Stimulated activated naive B cell treated with anti-CD40 and anti-IgM and Interleukin-4, amounts not matched to agents 10 μg/mL and 1 μg/mL and 100 μg/mL, for 72 hours (primary cell): ENCODE data around the gene TANK.

Source experiments
- ATAC-seq, 2 donors: fragments of 150-1000 bp; cut with Tn5 transposase; replicated peaks; 2 replicates each; pipeline ENCODE4 v1.10.0; 2021; ENCODE audit warnings: moderate library complexity in 1 of 2
- DNase-seq: peaks from one replicate; pipeline ENCODE4 v3.0.0; 2021
- H3K27ac Mint-ChIP-seq: one replicate; pipeline ENCODE4 v1.8.0; 2022; ENCODE audit warnings: mild to moderate bottlenecking, mixed read lengths
- H3K27me3 Mint-ChIP-seq, 2 donors: one replicate each; pipeline ENCODE4 v1.8.0; 2022; ENCODE audit warnings: mixed read lengths in 2 of 2
- H3K36me3 Mint-ChIP-seq, 2 donors: one replicate each; pipeline ENCODE4 v1.8.0; 2022; ENCODE audit warnings: mixed read lengths in 2 of 2, mild to moderate bottlenecking in 1 of 2
- H3K4me1 Mint-ChIP-seq, 2 donors: one replicate each; pipeline ENCODE4 v1.8.0; 2022; ENCODE audit warnings: mixed read lengths in 2 of 2, mild to moderate bottlenecking in 1 of 2
- H3K4me3 Mint-ChIP-seq, 2 donors: one replicate each; pipeline ENCODE4 v1.8.0; 2022; ENCODE audit warnings: mild to moderate bottlenecking in 2 of 2, mixed read lengths in 2 of 2, moderate library complexity in 1 of 2
- H3K9me3 Mint-ChIP-seq, 2 donors: one replicate each; pipeline ENCODE4 v1.8.0; 2022; ENCODE audit warnings: mixed read lengths in 2 of 2, mild to moderate bottlenecking in 1 of 2

TANK gene

DNA sequence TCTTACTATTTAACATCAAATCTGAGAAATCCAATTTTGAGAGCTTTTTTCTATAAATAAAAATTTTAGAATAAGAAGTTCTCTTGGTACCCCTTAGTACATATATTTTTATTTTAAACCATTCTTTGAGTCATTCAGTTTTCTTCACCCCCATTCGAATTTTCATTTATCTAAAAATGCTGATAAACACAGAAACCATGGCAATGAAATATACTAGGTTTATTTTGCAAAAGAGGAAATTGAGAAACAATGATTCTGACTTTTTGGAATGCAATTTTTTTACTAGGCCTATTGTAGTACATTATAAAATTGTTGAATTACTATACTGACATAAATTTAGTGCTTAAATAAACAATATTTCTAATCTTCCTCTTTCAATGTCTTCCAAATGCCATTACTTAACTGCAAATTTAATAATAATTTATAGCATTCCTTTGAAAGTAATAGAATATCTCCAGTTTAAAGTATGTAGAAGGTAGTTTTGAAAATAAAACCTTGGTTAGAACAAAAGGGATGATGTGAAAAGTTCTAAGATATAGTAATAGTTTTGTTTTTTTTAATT, 46.3 kb downstream of the TANK start:
- DNase-seq (no peak), ATAC-seq (no peak)
- Mint-ChIP-seq H3K4me1 (peaks cover 6 to 16% of the 10 kb centered on the region in 2 donors), H3K9me3 (no peaks in the 10 kb centered on the region), H3K36me3 (peaks cover 8 to 14% of the 10 kb centered on the region in 2 donors), H3K27ac (no peak overlapping the region), H3K27me3 (no peaks in the 10 kb centered on the region), H3K4me3 (no peak overlapping the region)

DNA sequence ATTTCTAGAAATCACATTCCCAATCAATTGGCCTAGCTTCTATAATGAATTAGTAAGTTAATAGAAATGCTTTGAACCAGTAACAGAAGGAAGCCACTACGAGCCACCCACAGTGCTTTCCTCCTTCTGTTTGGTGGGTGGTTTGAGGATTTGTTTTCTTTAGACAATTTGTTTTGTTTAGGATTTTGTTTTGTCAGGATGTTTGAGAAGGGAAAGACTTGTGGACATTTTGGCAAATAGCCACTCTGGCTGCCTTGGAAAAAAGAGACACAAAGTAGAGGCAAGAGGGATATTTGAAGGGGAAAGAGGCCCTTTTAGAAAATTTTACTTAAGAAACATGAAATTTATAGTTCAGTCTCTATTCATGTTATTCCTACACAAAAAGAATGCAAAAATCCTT, 47.7 kb downstream of the TANK start:
- H3K9me3 Mint-ChIP-seq = no peaks in the 10 kb centered on the region
- H3K4me3 Mint-ChIP-seq = no peak overlapping the region
- DNase-seq = no peak
- H3K27ac Mint-ChIP-seq = no peak overlapping the region
- H3K4me1 Mint-ChIP-seq = peaks cover 6 to 21% of the 10 kb centered on the region in 2 donors
- H3K27me3 Mint-ChIP-seq = no peaks in the 10 kb centered on the region
- H3K36me3 Mint-ChIP-seq = peaks cover 11 to 21% of the 10 kb centered on the region in 2 donors
- ATAC-seq = no peak

DNA sequence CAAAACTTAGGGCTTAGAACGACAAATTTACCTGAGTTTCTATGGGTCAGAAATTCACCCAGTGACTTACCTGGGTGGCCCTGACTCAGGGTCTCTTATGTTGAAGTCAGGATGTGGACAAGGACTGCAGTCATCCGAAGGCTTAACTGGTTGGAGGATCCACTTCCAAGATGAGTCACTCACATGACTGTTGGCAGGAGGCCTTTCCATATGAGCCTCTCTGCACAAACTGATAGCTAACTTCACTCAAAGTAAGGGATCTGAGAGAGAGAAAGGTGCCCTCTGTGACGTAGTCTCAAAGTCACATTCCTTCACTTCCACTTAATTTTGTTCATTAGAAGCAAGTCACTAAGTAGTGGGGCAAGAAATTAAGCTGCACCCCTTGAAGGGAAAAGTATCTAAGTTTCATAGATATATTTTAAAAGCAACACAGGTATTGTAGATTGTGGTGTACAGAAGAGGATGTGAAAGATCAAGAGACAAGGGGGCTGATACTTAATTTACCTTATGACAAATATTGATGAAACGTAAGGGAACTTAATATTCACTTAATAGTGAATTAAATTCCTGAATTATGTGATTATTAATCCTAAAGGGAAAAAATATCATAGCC, 48.4 kb downstream of the TANK start:
- Mint-ChIP-seq H3K36me3 (peaks cover 11 to 27% of the 10 kb centered on the region in 2 donors), H3K27ac (no peak overlapping the region)
- DNase-seq = no peak

DNA sequence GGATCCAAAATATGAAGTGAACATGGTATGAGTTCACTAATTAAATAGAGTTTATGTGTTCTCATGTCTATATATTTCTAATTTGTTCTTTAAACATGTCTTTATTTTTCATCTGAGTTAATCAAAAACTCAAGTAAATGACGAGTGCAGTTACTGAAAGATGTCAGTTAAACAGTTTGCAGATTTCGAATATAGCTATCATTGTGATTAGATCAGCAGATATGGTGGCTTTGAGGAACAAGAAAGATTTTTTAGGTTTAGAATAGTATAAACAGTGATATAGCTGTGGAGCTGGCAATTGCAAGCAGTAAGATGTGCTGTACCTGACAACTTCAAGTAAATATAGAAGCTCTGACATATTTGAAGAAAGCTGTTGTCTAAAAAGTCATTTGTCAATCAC, 49.7 kb downstream of the TANK start:
- Mint-ChIP-seq H3K36me3 (peaks cover 11 to 27% of the 10 kb centered on the region in 2 donors), H3K4me1 (peaks cover 6 to 22% of the 10 kb centered on the region in 2 donors), H3K4me3 (no peak overlapping the region), H3K27me3 (no peaks in the 10 kb centered on the region), H3K27ac (no peak overlapping the region), H3K9me3 (no peaks in the 10 kb centered on the region)
- no peak for ATAC-seq
- no peak for DNase-seq

More for the DNA sequence above, 48.4 kb downstream of the TANK start:
- no peak for ATAC-seq
- Mint-ChIP-seq H3K27me3 (no peaks in the 10 kb centered on the region), H3K9me3 (no peaks in the 10 kb centered on the region), H3K4me3 (no peak overlapping the region), H3K4me1 (peaks cover 6 to 22% of the 10 kb centered on the region in 2 donors)

DNA sequence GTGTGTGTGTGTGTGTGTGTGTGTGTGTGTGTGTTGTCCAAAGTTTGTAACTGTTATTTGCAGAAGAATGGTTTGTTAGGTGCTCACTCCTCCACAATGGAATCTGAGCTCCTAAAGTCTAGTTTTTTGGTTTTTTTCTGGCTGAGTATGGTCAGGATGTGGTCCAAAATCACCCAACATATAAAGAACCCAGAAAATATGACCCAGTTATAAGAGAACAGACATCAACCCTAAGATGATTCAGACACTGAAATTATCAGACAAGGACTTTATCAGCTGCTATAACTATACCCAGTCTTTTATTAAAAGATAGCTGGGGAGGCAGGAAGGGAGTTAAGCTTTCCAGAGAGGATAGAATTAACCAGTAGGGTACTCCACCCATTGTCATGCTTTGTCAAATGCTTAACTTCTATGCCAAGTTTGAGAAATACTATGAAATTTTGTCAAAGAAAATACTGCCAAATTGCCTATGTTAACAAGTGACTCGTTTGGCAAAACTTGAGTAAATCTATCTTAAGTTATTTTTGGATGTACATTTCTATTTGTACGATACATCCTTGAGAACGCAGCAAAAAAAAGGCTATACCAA, 57.5 kb downstream of the TANK start:
- Mint-ChIP-seq H3K9me3 (no peaks in the 10 kb centered on the region), H3K36me3 (peaks cover 8 to 41% of the 10 kb centered on the region in 2 donors), H3K27ac (no peak overlapping the region), H3K4me1 (peaks cover 4 to 6% of the 10 kb centered on the region in 2 donors), H3K27me3 (no peaks in the 10 kb centered on the region), H3K4me3 (no peak overlapping the region)
- no peak for ATAC-seq
- no peak for DNase-seq

DNA sequence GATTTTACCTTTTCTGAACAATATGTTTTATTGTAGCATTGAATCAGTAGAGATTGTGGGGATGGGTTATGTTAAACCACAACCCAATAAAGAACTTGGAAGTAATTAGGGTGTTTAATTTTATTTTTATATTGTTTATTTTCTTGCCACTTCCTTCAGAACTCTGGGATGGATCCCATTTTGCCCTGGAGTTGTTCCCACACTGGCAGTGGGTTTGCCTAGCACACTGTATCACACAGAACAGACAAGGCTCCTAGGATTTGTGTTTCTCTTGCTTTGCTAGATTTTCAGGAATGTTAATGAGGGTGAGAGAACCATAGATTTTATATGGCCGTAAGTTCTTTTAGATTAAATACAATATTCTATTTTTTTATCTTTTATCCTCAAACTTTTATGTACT, 59.0 kb downstream of the TANK start:
- DNase-seq = no peak
- ATAC-seq = no peak
- Mint-ChIP-seq H3K27me3 (no peaks in the 10 kb centered on the region), H3K4me1 (peaks cover 0 to 6% of the 10 kb centered on the region in 2 donors), H3K9me3 (no peaks in the 10 kb centered on the region), H3K4me3 (no peak overlapping the region), H3K27ac (no peak overlapping the region), H3K36me3 (peaks cover 10 to 32% of the 10 kb centered on the region in 2 donors)

DNA sequence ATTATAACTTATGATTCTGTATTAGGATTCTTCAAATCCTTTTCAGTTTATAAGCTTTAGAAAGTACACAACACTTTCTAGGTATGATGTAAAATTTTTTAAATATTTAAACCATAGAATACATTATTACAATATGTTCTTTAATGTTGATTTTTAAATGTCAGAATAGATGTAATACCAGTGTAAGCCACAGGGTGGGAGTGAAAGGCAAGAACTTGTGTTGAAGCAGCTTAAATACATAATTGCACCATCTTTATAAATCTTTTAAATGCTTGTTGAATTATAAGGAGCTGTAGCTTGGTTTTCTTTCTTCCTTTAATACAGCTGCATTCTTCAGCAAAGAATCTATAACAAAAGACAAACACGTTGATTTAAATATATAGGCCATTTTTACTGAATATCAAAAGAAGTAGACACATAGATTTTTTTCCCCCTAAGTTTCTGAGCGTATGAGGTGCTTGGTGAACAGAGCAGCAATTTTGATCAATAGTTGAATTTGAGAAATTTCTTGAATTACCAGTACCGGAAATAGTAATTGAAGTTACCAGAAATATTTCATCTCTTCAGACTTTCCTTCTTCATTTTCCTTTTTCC, 63.0 kb downstream of the TANK start:
- H3K36me3 Mint-ChIP-seq = peaks cover 12 to 29% of the 10 kb centered on the region in 2 donors
- ATAC-seq (no peak), DNase-seq (no peak)
- no peaks in the 10 kb centered on the region for H3K9me3 Mint-ChIP-seq
- H3K4me3 Mint-ChIP-seq = no peak overlapping the region
- no peaks in the 10 kb centered on the region for H3K27me3 Mint-ChIP-seq
- H3K27ac Mint-ChIP-seq = no peak overlapping the region
- H3K4me1 Mint-ChIP-seq = peaks cover 0 to 4% of the 10 kb centered on the region in 2 donors

DNA sequence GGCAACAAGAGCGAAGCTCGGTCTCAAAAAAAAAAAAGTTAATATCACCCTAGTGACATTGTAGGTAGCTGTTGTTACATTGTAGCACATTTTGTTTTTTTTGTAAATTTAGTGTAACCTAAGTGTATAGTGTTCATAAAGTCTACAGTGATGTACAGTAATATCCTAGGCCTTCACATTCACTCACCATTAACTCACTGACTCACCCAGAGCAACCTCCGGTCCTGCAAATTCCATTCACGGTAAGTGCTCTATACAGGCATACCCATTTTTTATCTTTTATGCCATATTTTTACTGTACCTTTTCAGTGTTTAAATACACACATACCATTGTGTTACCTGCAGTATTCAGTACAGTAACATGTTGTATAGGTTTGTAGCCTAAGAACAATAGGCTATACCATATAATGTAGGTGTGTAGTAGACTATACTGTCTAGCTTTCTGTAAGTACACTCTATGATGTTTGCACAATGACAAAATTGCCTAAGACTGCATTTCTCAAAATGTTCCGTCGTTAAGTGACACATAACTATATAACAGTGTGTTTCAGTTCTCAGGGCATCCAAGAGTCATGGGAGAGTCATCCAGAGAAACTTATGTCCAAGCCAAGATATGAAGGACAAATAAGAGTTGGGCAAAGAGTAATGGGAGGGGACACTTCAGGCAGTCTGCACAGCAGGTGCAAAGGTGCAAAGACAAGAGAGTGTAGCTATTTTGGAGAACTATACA, 68.4 kb downstream of the TANK start:
- DNase-seq (no peak), ATAC-seq (no peak)
- Mint-ChIP-seq H3K4me1 (peaks cover 0 to 2% of the 10 kb centered on the region in 2 donors), H3K9me3 (no peaks in the 10 kb centered on the region), H3K36me3 (peaks cover 13 to 41% of the 10 kb centered on the region in 2 donors), H3K27me3 (no peaks in the 10 kb centered on the region), H3K27ac (no peak overlapping the region), H3K4me3 (no peak overlapping the region)

DNA sequence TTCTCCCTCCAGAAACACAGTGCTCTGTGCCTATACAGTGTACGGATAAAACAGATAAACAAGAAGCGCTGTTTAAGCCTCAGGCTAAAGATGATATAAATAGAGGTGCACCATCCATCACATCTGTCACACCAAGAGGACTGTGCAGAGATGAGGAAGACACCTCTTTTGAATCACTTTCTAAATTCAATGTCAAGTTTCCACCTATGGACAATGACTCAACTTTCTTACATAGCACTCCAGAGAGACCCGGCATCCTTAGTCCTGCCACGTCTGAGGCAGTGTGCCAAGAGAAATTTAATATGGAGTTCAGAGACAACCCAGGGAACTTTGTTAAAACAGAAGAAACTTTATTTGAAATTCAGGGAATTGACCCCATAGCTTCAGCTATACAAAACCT, 70.7 kb downstream of the TANK start:
- DNase-seq = no peak
- H3K4me1 Mint-ChIP-seq = peaks cover 0 to 2% of the 10 kb centered on the region in 2 donors
- H3K9me3 Mint-ChIP-seq = no peaks in the 10 kb centered on the region
- H3K4me3 Mint-ChIP-seq = no peak overlapping the region
- no peak for ATAC-seq
- no peak overlapping the region for H3K27ac Mint-ChIP-seq
- no peaks in the 10 kb centered on the region for H3K27me3 Mint-ChIP-seq
- H3K36me3 Mint-ChIP-seq = peaks cover 16 to 38% of the 10 kb centered on the region in 2 donors

DNA sequence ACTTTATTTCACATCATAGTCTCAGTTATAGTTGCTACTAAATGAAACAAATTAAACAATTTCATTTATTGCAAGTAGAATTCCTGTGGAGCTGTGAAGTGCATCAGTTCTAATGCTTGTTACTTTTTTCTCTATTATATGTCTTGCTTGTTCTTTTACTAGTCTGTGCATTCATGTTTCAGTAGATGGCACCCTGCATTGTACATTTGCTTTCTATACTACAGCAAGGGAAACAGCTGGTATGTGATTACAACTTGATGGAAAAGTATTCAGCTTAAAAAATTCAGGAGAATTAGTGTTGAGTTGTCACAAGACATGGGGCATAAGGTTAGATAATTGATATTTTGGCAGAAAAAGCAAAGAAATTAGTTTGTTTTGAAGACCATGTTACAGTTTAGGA, 72.3 kb downstream of the TANK start:
- peaks cover 6 to 12% of the 10 kb centered on the region in 2 donors for H3K4me1 Mint-ChIP-seq
- H3K36me3 Mint-ChIP-seq = peaks cover 25 to 43% of the 10 kb centered on the region in 2 donors
- no peaks in the 10 kb centered on the region for H3K27me3 Mint-ChIP-seq
- DNase-seq (no peak), ATAC-seq (no peak)
- H3K9me3 Mint-ChIP-seq = no peaks in the 10 kb centered on the region
- H3K4me3 Mint-ChIP-seq = no peak overlapping the region
- H3K27ac Mint-ChIP-seq = no peak overlapping the region

DNA sequence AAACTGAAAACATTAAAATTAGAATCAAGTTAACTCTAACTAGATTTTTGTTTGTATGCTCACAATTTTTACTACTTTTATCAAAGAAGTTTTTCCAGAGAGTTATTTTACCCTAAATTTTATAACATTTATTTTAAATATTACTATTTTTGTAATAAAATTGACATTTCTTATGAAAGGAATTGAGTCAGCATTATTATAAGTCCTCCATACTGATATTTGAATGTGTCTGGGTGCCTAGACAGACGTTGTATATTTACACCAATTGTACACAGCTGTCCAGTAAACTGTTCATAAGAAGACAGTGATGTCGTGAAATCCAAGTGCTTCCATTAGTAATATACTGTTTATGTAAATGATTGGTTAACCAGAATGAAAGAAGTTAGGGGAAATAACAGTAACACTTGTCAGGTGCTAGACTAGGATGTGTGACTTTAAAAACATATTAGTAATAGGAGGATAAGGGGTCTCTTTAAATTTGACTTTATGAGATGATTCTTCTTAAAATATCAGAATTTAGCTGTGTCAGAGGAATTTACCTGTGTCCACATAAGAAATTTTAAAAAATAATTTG, 73.7 kb downstream of the TANK start:
- Mint-ChIP-seq H3K4me3 (no peak overlapping the region), H3K27ac (no peak overlapping the region), H3K9me3 (no peaks in the 10 kb centered on the region), H3K36me3 (peaks cover 22 to 34% of the 10 kb centered on the region in 2 donors), H3K27me3 (no peaks in the 10 kb centered on the region), H3K4me1 (peaks cover 11 to 24% of the 10 kb centered on the region in 2 donors)
- DNase-seq = no peak
- ATAC-seq = peak in 1 of 2 donors; percentile 14

DNA sequence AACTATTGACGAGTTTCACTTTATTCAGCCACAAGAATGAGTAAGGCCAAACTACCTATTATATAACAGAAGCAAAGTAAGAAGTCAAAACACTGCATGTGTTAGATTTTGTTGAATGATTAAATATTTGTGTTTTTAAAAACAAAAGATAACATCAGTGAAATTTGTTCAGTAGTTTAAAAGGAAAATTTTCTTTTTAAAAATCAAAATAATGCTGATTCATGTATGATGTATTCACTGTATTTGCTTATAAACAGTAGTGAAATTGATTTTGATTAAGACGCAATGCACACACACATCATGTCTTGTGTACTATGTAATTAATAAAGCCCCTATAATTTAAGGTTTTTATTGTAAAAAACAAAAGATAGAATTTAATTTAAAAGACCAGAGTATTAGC, 74.4 kb downstream of the TANK start:
- DNase-seq = no peak
- Mint-ChIP-seq H3K4me3 (no peak overlapping the region), H3K4me1 (peaks cover 11 to 24% of the 10 kb centered on the region in 2 donors), H3K36me3 (peaks cover 18 to 31% of the 10 kb centered on the region in 2 donors), H3K9me3 (no peaks in the 10 kb centered on the region), H3K27ac (no peak overlapping the region), H3K27me3 (no peaks in the 10 kb centered on the region)
- ATAC-seq = no peak

DNA sequence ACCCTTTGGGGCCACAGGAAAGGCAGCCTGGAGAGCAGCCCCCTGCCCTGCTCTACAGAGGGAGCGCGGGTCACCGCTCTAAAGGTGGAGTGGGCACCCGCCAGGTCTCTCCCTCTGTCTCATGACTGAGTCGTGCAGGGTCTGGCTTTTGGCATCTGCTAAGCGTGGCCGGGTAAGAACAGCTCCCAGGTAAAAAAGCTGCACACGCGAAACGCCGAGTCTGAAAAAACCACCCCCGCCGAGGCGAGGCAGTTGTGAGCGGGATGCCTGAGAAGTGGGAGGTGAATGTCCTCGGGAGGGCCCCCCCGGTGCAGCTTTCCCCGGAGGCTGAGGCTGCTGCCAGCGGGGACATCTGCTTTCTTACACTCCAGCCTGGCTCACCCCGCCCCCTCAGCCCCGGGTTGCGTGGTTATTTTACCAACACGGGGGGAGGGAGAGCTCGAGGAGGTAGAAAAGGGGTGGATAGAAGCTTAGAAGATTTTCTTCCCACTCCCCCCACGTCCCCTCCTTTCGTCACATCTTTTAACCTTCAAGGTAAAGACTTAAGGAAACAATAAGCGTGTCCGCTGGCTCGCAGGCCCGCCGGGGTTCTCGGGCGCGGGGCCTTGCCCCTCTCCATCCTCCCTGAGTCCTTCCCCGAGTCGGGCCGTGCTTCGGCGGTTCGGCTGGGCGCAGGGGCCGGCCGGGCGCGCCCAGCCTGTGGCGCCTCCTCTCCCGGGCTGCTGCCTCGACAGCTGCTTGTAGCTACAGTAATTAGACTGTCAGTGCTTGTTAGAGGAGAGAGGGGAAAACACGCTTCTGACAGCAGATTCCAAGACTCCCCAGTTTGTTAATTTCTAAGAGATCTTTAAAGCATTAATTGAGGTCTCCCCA, 77.4 kb downstream of the TANK start:
- H3K27me3 Mint-ChIP-seq = no peaks in the 10 kb centered on the region
- peak overlapping the region; percentile 86 for H3K27ac Mint-ChIP-seq
- H3K4me3 Mint-ChIP-seq = peak overlapping the region; percentile 86 to 87
- ATAC-seq (peak; percentile 63 to 65), DNase-seq (peak; percentile 19)
- peaks cover 13 to 16% of the 10 kb centered on the region in 2 donors for H3K36me3 Mint-ChIP-seq
- peaks cover 11 to 24% of the 10 kb centered on the region in 2 donors for H3K4me1 Mint-ChIP-seq
- no peaks in the 10 kb centered on the region for H3K9me3 Mint-ChIP-seq
